ENCODE measurements around the gene IGF1.

DNA sequence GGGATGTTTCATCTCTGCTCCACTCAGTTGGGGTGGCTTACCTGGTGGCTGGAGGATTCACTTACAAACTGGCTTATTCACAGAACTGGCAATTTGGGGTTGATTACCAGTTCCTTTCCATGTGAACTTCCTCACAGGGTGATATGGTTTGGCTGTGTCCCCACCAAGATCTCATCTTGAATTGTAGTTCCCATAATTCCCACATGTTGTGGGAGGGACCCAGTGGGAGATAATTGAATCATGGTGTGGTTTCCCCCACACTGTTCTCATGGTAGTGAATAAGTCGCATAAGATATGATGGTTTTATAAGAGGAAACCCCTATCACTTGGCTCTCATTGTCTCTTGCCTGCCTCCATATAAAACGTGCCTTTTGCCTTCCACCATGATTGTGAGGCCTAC is 26.9 kb upstream of the IGF1 start:
- no peak for TF ChIP-seq EZH2phosphoT487 (IDR thresholded peaks at IDR 0.05; ENCODE audit: low read depth)
- no peak for TF ChIP-seq CTCF (IDR thresholded peaks at IDR 0.05; ENCODE audit: low read depth, low read length)

Measured in OCI-LY3 (cell line).